D721Med (cell line): ENCODE measurements around the gene CDK2AP2.
A peak's percentile ranks its signal among the peaks of the same experiment; 100 is the strongest.

Experiments used
- DNase-seq: peaks from one replicate; pipeline ENCODE4 v3.0.0; 2011; ENCODE audit warnings: low spot score; ENCODE audit not compliant: insufficient read length
- FAIRE-seq: peaks from 2 replicates; lab custom pipeline; 2011; peaks lifted over from hg19 to GRCh38; lab: Jason Lieb, UNC
- CTCF ChIP-seq: IDR thresholded peaks from 2 replicates; pipeline ENCODE4 v1.5.1; 2012; ENCODE audit warnings: mild to moderate bottlenecking, control low read depth; ENCODE audit not compliant: insufficient read depth; ENCODE audit errors: missing control alignments

The CDK2AP2 gene

GRCh38 chr11:67523556-67524479 is 15.9 kb upstream of the CDK2AP2 start:
- DNase-seq (no peak), FAIRE-seq (no peak)
- TF ChIP-seq CTCF: no peak

GRCh38 chr11:67522844-67523555 is 15.0 kb upstream of the CDK2AP2 start, which contains the start of gene CABP2:
Gene CABP2, minus strand, starts transcription at chr11:67523446. Its CDS starts 120 bp downstream, at chr11:67523326.
- FAIRE-seq: no peak
- TF ChIP-seq CTCF: no peak
- DNase-seq: peak; percentile 60

GRCh38 chr11:67522338-67522737 is 14.4 kb upstream of the CDK2AP2 start:
- no peak for TF ChIP-seq CTCF
- FAIRE-seq (no peak), DNase-seq (no peak)

- FAIRE-seq: no peak
- no peak for DNase-seq
- TF ChIP-seq CTCF: no peak
These were observed 14.0 kb upstream of the CDK2AP2 start for GRCh38 chr11:67521924-67522323.

GRCh38 chr11:67520856-67521824 is 13.2 kb upstream of the CDK2AP2 start:
- TF ChIP-seq CTCF: no peak
- FAIRE-seq (no peak), DNase-seq (no peak)

GRCh38 chr11:67519726-67520125 is 11.8 kb upstream of the CDK2AP2 start:
- FAIRE-seq: no peak
- no peak for DNase-seq

More at GRCh38 chr11:67519726-67520125, 11.8 kb upstream of the CDK2AP2 start:
- no peak for TF ChIP-seq CTCF
